ENCODE data around the gene ELP6.
"Not testable (repeated sequence)": the region's sequence is repeated elsewhere in the genome, so short reads cannot be mapped to it uniquely, and the experiment has no call there.

ELP6 gene

DNA sequence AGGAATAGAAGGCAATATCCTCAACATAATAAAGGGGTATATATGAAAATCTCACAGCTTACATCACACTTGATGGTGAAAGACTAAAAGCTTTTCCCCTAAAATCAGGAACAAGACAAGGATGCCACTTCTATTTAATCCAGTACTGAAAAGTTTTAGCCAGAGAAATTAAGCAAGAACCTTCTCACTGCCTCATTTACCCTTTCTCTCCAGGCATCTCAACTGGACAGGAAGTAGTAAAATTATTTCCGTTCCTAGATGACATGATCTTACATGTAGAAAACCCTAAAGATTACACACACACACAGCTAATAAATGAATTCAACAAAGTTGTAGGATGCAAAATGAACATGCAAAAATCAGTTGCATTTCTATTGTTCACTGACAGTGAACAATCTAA lies 48.9 kb downstream of the ELP6 start:
- no peak for DNase-seq (ENCODE audit: low read depth)

DNA sequence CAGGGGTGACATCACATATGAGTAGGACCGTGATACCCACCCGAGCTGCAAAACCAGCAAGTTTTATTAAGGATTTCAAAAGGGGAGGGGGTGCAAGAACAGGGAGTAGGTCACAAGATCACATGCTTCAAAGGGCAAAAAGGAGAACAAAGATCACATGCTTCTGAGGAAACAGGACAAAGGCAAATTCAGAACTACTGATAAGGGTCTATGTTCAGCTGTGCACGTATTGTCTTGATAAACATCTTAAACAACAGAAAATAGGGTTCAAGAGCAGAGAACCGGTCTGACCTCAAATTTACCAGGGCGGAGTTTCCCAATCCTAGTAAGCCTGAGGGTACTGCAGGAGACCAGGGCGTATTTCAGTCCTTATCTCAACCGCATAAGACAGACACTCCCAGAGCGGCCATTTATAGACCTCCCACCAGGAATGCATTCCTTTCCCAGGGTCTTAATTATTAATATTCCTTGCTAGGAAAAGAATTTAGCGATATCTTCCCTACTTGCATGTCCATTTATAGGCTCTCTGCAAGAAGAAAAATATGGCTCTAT lies 53.9 kb downstream of the ELP6 start:
- not testable (repeated sequence) for DNase-seq (ENCODE audit: low read depth)

DNA sequence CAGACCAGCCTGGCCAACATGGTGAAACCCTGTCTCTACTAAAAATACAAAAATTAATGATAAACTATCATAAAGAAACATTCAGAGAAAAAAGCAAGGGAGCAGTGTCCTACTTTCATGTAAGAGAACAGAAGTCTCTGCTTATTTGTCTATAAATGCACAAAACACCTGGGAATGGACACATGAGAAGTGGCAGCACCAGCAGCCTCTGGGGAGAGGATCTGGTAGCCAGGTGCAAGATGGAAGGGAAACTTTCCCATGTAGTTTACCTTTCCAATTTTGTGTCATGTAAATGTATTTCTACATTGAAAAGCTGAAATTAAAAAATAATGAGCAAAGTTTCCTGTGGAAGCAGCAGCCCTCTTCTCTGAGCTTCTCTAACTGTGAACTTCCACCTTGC lies 56.5 kb downstream of the ELP6 start:
- DNase-seq (ENCODE audit: low read depth), result no peak

DNA sequence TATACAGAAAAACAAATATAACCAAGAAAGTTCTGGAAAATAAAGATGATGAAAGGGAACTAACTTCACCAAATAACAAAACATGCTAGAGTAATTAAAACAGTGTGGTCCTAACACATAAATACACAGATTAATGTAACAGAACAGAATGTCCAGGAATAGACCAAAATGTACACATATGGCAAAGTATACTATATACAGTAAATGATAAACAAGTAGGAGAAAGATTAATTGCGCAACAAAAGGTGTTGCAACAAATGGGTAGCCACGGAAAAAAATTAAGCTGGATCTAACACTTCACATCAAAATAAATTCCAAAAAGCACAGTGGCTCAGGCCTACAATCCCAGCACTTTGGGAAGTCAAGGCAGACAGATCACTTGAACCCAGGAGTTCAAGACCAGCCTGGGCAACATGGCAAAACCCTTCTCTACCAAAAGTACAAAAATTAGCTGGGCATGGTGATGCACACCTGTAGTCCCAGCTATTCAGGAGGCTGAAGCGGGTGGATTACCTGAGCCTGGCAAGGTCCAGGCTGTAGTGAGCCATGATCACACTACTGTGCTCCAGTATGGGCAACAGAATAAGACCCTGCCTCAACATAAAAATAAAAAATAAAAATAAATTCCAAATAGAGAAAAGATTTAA lies 57.6 kb downstream of the ELP6 start:
- no peak for DNase-seq (ENCODE audit: low read depth)

DNA sequence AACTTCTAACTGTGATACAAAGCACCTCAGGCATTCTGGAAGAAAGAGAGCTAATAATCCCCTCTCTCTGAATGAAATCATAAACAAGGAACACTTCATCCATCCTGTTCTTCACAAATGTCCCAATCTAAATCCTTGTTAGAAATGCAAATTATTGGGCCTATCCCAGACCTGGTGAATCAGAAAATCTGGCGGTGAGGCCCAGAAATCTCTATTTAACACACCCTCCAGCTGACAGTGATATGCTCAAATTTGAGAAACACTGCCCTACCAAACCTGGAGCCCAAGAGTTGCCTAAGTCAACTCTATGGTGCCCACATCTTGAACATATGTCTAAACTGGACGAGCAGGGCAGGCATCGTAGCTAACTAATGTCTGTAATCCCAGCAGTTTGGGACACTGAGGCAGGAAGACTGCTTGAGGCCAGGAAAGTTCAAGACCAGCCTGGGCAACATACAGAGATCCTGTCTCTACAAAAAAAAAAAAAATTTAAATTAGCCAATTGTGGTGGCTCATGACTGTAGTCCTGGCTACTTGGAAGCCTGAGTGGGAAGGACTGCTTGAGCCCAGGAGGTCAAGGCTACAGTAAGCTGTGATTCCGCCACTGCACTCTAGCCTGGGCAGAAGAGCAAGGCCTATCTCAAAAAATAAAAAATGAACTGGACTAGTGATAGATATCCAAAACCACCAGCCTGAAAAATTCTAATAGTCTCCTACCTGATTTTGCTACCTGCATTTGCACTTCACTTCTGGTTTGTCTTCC lies 60.9 kb downstream of the ELP6 start:
- no peak for DNase-seq (ENCODE audit: low read depth)

All from T follicular helper cell (primary cell).